IPS-18c (cell line): ENCODE measurements around the gene APCDD1L.
"Not testable (repeated sequence)": the region's sequence is repeated elsewhere in the genome, so short reads cannot be mapped to it uniquely, and the experiment has no call there.

Experiments used
- H3K4me3 ChIP-seq: 2 replicates; pipeline ENCODE4 v1.7.0; 2013; ENCODE audit warnings: low read depth, mild to moderate bottlenecking, low read length, moderate library complexity; ENCODE audit not compliant: insufficient read depth
- H3K9me3 ChIP-seq: one replicate; pipeline ENCODE4 v1.6.1; 2013; ENCODE audit warnings: mild to moderate bottlenecking, low read length, moderate library complexity; ENCODE audit not compliant: control insufficient read depth, insufficient read depth

The APCDD1L gene

GRCh38 chr20:58420798-58421496 is 94.3 kb downstream of the APCDD1L start:
- Histone ChIP-seq H3K4me3 (no peak overlapping the region), H3K9me3 (no peaks in the 10 kb centered on the region)

GRCh38 chr20:58418949-58419748 is 96.0 kb downstream of the APCDD1L start:
- H3K4me3 ChIP-seq: no peak overlapping the region

GRCh38 chr20:58417438-58417837 is 97.8 kb downstream of the APCDD1L start:
- Histone ChIP-seq H3K9me3 (no peaks in the 10 kb centered on the region), H3K4me3 (no peak overlapping the region)

More at GRCh38 chr20:58418949-58419748, 96.0 kb downstream of the APCDD1L start:
- H3K9me3 ChIP-seq: no peaks in the 10 kb centered on the region

- H3K4me3 ChIP-seq: no peak overlapping the region
- H3K9me3 ChIP-seq: no peaks in the 10 kb centered on the region
Observed at GRCh38 chr20:58416835-58417234, 98.4 kb downstream of the APCDD1L start.

GRCh38 chr20:58416057-58416456 is 99.1 kb downstream of the APCDD1L start:
- no peaks in the 10 kb centered on the region for H3K9me3 ChIP-seq
- H3K4me3 ChIP-seq: no peak overlapping the region

GRCh38 chr20:58414786-58415185 is 100.4 kb downstream of the APCDD1L start:
- not testable (repeated sequence) for H3K9me3 ChIP-seq, H3K4me3 ChIP-seq

- H3K4me3 ChIP-seq, H3K9me3 ChIP-seq: not testable (repeated sequence)
Observed at GRCh38 chr20:58414216-58414615, 101.0 kb downstream of the APCDD1L start.
